Immature natural killer cell (primary cell): ENCODE data around the gene ZNF653. TPM values are rescaled to one million over a fixed set of nuclear protein-coding genes. Genes with fewer than 3 reads are reported as not detected.
A peak's percentile ranks its signal among the peaks of the same experiment; 100 is the strongest.

ENCODE experiments used
- DNase-seq, 3 donors: peaks; one replicate each; pipeline ENCODE4 v3.0.0; 2022; ENCODE audit warnings: mixed read lengths in 1 of 3
- H3K27ac Mint-ChIP-seq, 6 donors: one replicate each; pipeline ENCODE4 v1.8.0; 2020; ENCODE audit warnings: mixed read lengths in 6 of 6, mild to moderate bottlenecking in 5 of 6, inconsistent platforms in 4 of 6, moderate library complexity in 3 of 6
- H3K27me3 Mint-ChIP-seq, 3 donors: one replicate each; pipeline ENCODE4 v1.8.0; 2020 to 2021; ENCODE audit warnings: low read depth in 3 of 3, mild to moderate bottlenecking in 3 of 3, mixed read lengths in 3 of 3, moderate library complexity in 3 of 3, inconsistent platforms in 1 of 3
- H3K36me3 Mint-ChIP-seq, 3 donors: one replicate each; pipeline ENCODE4 v1.8.0; 2020; ENCODE audit warnings: mixed read lengths in 3 of 3, inconsistent platforms in 2 of 3, mild to moderate bottlenecking in 2 of 3
- H3K4me1 Mint-ChIP-seq, 2 donors: one replicate each; pipeline ENCODE4 v1.8.0; 2020; ENCODE audit warnings: inconsistent platforms in 2 of 2, mild to moderate bottlenecking in 2 of 2, mixed read lengths in 2 of 2, moderate library complexity in 1 of 2
- H3K4me3 Mint-ChIP-seq, 5 donors: one replicate each; pipeline ENCODE4 v1.8.0; 2020; ENCODE audit warnings: mild to moderate bottlenecking in 5 of 5, mixed read lengths in 5 of 5, inconsistent platforms in 3 of 5, moderate library complexity in 3 of 5
- H3K9me3 Mint-ChIP-seq, 6 donors: one replicate each; pipeline ENCODE4 v1.8.0; 2020; ENCODE audit warnings: mild to moderate bottlenecking in 6 of 6, mixed read lengths in 6 of 6, inconsistent platforms in 4 of 6, moderate library complexity in 3 of 6
- polyA plus RNA-seq, 3 donors: library from polyadenylated mRNA; unstranded; fragments of 300-500 nt; fragmentation: Illumina TruSeq; gene quantifications; one replicate each; pipeline ENCODE4 v1.2.3, GENCODE V29; 2021

ZNF653 gene
- polyA plus RNA-seq, 3 donors from 2014 or later = 0.78 to 3.3 (median 1.1) TPM

DNA sequence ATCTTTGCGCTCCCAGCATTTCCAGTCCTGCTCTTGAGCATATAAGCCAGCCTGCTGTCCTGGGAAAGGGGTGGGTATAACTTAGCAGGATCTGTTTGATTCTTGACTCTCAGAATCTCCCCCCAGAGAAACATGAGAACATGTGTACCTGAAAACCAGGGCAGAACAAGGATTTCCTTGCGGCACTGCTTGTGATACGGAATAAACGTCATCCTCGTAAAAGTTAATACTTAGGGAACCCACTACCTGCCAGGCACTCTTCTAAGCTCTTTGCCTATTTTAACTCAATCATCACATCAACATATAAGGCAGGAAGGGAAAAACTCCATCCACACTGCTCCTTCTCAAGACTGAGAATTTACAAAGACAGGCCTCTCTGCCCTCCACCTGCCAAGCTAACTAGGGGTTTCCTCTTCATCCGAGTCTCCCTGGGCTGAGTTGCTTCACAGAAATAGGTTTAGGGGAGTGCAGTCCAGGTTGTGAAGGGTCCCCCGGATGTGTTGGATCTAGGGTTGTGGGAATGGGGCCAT lies 1.1 kb downstream of the ZNF653 start:
- H3K4me1 Mint-ChIP-seq = peaks cover 14 to 19% of the 10 kb centered on the region in 2 donors
- peak overlapping the region; percentile 68 to 90 (median 86) for H3K4me3 Mint-ChIP-seq
- DNase-seq = no peak
- H3K9me3 Mint-ChIP-seq = no peaks in the 10 kb centered on the region
- peak overlapping the region; percentile 85 to 91 (median 89) for H3K27ac Mint-ChIP-seq
- H3K27me3 Mint-ChIP-seq = peaks cover 3 to 9% (median 5%) of the 10 kb centered on the region in 3 donors
- H3K36me3 Mint-ChIP-seq = peaks cover 0 to 7% (median 3%) of the 10 kb centered on the region in 3 donors

DNA sequence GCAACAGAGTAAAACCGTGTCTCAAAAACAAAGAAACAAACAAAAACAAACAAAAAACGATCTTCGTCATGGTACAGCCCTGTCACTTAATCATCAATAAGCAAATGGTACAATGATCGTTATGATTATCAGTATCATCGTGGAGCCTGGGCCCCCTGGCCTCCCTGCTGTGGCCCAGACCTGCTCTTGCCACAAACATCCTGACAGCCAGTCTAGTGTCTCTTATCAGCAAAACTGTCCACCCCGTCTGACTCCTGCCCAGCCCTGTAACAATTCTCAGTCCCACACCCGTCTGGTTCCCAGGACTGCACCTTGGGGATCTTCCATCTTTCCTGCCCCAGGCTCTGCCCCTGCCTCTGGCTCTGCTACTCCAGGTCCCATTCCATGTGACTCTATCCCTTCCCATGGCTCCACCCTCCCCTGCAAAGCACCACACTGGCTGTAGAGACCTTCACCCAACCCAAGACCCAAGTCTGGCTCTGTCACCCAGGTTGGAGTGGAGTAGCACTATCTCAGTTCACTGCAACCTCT lies 5.7 kb downstream of the ZNF653 start:
- H3K9me3 Mint-ChIP-seq = no peaks in the 10 kb centered on the region
- peaks cover 7 to 12% of the 10 kb centered on the region in 2 donors for H3K4me1 Mint-ChIP-seq
- H3K4me3 Mint-ChIP-seq = no peak overlapping the region
- H3K27ac Mint-ChIP-seq = peak overlapping the region in 2 of 6 donors; percentile 13 to 60
- H3K27me3 Mint-ChIP-seq = peaks cover 0 to 2% (median 0%) of the 10 kb centered on the region in 3 donors
- no peak for DNase-seq
- peaks cover 0 to 7% (median 6%) of the 10 kb centered on the region in 3 donors for H3K36me3 Mint-ChIP-seq

DNA sequence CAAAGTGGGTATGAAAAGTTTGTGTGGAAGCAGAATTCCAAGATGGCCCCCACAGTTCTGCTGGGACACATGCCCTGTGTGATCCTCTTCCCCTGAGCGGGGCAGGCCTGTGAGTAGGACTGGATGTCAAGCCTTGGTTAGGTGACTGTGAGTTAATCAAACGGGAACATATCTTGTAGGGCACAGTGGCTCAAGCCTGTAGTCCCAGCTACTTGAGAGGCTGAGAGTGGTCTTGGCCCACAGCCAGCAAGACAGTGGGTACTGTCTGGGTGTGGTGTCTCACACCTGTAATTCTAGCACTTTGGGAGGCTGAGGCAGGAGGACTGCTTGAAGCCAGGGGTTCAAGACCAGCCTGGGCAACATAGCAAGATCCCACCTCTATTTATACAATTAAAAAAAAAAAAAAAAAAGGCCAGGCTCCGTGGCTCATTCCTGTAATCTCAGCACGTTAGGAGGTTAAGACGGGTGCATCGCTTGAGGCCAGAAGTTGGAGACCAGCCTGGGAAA lies 6.4 kb downstream of the ZNF653 start:
- no peak for DNase-seq
- Mint-ChIP-seq H3K36me3 (peaks cover 0 to 7% (median 6%) of the 10 kb centered on the region in 3 donors), H3K4me3 (no peak overlapping the region), H3K27ac (no peak overlapping the region), H3K27me3 (peaks cover 0 to 2% (median 0%) of the 10 kb centered on the region in 3 donors), H3K9me3 (no peaks in the 10 kb centered on the region), H3K4me1 (peaks cover under 1 to 6% of the 10 kb centered on the region in 2 donors)

DNA sequence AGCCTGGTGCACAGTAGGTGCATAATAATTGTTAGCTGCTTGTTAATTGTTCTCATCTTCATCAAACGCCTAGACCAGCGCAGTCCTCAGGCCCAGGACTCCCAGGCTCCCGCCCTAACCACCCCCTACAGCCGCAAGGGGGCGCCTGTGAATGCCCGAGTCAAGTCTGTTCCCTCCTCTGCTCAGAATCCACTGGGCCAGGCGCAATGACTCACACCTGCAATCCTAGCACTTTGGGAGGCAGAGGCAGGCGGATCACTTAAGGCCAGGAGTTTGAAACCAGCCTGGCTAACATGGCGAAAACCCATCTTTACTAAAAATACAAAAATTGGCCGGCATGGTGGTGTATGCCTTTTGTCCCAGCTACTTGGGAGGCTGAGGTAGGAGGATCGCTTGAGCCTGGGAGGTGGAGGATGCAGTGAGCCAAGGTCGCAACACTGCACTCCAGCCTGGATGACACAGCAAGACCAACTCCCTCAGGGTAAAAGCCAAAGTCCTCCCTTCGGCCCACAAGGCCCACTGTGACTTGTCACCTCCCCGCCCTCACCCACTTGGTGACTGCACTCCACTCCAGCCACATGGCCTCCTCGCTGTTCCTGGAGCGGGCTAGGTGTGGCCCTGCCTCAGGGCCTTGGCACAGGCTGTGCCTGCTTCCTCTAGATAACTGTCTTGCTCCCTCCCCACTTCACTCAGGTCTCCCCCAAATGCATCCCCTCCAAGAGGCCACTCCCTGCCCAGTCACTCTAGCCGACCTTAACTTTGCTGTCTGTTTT lies 9.1 kb downstream of the ZNF653 start:
- H3K27me3 Mint-ChIP-seq = peaks cover 0 to 2% (median 0%) of the 10 kb centered on the region in 3 donors
- H3K4me3 Mint-ChIP-seq = no peak overlapping the region
- no peaks in the 10 kb centered on the region for H3K9me3 Mint-ChIP-seq
- peaks cover 0 to 6% of the 10 kb centered on the region in 2 donors for H3K4me1 Mint-ChIP-seq
- peak; percentile 25 to 49 (median 30) for DNase-seq
- no peak overlapping the region for H3K27ac Mint-ChIP-seq
- H3K36me3 Mint-ChIP-seq = peaks cover 0 to 7% (median 6%) of the 10 kb centered on the region in 3 donors

DNA sequence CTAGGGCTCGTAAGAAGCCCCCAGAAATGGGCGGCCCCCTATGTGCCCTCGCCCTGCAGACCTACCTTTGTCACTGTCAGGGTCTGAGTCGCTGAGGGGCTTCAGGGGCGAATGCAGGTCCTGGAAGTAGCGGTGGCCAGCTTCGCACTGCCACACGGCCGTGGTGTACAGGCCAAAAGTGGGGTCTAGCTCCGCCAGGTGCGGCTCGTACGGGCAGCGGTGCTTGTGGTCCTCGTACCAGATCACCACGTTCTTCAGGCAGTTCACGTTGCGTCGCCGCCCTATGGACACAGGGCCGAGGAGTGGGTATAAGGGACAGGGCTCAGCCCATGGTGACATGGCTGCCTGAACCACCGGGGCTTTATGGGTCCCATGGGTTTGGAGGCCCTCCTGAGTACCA lies 9.8 kb downstream of the ZNF653 start:
- no peaks in the 10 kb centered on the region for H3K9me3 Mint-ChIP-seq
- no peak overlapping the region for H3K4me3 Mint-ChIP-seq
- H3K36me3 Mint-ChIP-seq = peaks cover 0 to 9% (median 4%) of the 10 kb centered on the region in 3 donors
- no peak for DNase-seq
- peaks cover 0 to 5% of the 10 kb centered on the region in 2 donors for H3K4me1 Mint-ChIP-seq
- H3K27me3 Mint-ChIP-seq = no peaks in the 10 kb centered on the region
- H3K27ac Mint-ChIP-seq = no peak overlapping the region

DNA sequence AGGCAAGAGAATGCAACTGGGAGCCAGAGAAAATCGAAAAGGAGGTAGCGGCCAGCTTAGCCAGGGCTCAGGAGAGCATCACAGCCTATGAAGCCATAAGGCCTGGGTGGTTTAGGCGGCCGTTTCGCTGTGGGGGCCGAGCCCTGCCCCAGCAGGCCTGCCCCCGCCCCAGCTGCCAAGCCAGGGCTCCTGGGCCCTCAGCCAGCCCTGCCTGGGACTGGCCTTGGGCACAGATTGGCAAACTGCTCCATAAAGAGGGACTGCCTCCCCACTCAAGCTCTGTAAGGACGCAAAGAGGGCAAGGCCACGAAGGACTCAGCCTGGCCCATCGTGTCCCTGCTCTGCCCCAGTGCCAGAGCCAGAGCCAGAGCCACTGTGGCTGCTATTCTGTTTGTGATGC lies 10.2 kb downstream of the ZNF653 start:
- DNase-seq = no peak
- H3K4me3 Mint-ChIP-seq = no peak overlapping the region
- H3K27ac Mint-ChIP-seq = no peak overlapping the region
- H3K27me3 Mint-ChIP-seq = no peaks in the 10 kb centered on the region
- H3K9me3 Mint-ChIP-seq = no peaks in the 10 kb centered on the region
- H3K4me1 Mint-ChIP-seq = peaks cover 0 to 6% of the 10 kb centered on the region in 2 donors
- peaks cover 0 to 10% (median 4%) of the 10 kb centered on the region in 3 donors for H3K36me3 Mint-ChIP-seq

DNA sequence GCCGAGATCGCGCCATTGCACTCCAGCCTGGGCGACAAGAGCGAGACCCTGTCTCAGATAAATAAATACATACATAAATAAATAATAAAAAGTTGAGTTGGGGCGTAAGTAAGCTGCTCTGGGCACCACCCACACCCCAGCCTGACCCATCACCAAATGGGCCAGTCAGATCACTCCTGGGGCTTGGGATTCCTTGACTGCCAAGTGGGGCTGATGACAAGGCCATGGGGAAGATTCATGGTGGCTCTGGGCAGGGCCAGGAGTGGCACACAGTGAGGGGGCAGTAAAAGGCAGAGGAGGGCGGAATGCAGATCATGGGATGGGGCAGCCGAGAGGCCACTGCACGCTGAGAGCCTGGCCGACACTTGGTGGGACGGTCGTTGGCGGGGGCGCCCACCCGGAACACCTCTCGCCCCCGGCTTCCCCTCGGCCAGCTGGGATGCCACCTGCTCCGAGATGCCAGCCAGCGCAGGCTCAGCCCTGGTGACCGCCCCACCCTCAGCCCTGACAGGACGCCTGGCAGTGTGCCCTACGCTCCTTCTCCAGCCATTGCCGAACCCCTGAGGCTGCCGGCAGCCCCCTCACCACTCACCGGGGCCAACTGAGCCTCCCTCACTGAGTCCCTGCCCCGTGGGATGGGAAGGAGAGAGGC lies 10.9 kb downstream of the ZNF653 start:
- peaks cover 0 to 2% of the 10 kb centered on the region in 2 donors for H3K4me1 Mint-ChIP-seq
- H3K4me3 Mint-ChIP-seq = no peak overlapping the region
- no peak overlapping the region for H3K27ac Mint-ChIP-seq
- no peak for DNase-seq
- no peaks in the 10 kb centered on the region for H3K27me3 Mint-ChIP-seq
- peaks cover 0 to 7% (median under 1%) of the 10 kb centered on the region in 3 donors for H3K36me3 Mint-ChIP-seq
- H3K9me3 Mint-ChIP-seq = no peaks in the 10 kb centered on the region

DNA sequence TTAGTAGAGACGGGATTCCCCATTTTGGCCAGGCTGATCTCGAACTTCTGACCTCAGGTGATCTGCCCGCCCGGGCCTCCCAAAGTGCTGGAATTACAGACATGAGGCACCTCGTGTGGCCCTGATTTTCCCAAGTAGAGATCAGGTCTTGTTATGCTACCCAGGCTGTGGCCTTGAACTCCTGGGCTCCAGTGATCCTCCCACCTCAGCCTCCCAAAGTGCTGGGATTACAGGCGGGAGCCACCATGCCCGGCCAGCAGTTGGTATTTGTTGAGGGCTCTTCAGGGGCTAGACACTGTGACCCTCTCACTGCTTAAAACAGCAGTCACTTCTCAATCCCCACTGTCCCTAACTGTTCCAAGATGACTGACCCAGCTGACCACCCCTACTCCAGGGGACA lies 16.3 kb downstream of the ZNF653 start:
- no peak for DNase-seq
- Mint-ChIP-seq H3K4me3 (no peak overlapping the region), H3K27ac (no peak overlapping the region), H3K36me3 (peaks cover 0 to 11% (median 0%) of the 10 kb centered on the region in 3 donors), H3K27me3 (no peaks in the 10 kb centered on the region), H3K4me1 (peaks cover 0 to 2% of the 10 kb centered on the region in 2 donors), H3K9me3 (no peaks in the 10 kb centered on the region)

DNA sequence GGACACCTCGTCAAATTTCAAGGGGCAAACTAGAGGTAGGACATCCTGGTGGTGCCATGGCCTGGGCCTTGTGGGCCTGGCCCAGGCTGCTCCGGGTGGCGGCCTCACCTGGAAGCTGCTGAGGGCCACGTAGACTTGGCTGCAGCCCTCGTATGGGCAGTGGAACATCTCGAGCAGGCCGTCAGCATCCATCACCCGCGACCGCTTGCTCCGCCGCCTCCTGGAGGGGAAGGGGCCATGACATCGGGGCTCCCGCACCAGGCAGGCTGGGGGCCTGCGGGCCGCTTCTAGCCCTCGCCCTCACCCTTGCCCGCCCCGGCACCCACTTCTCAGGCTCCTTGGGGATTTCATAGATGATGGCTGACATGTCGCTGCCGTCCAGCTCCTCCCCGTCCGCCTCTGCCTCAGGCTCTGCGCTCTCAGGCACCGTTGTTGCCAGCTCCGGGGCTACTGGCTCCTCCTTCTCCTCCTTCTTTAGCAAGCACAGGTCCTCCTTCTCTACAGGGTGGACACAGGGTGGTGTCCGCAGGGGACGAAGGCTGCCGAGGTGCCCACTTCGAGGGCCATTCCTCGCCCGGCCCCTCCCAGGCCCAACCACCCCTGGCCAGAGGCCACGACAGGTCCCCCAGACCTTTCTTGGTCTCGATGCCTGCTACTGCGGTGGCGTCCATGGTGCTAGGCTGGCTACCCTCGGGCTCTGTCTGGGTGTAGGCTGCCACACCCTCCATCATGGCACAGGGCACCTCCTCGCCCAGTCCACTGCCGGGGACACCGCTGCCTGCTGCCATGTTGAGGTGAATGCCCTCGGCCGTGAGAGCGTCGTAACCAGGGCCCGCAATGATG lies 18.8 kb downstream of the ZNF653 start:
- no peak overlapping the region for H3K4me3 Mint-ChIP-seq
- H3K27ac Mint-ChIP-seq = no peak overlapping the region
- peaks cover 2 to 7% (median 4%) of the 10 kb centered on the region in 3 donors for H3K27me3 Mint-ChIP-seq
- peaks cover 0 to 11% (median 0%) of the 10 kb centered on the region in 3 donors for H3K36me3 Mint-ChIP-seq
- H3K9me3 Mint-ChIP-seq = no peaks in the 10 kb centered on the region
- H3K4me1 Mint-ChIP-seq = peaks cover 10 to 13% of the 10 kb centered on the region in 2 donors
- DNase-seq = no peak

DNA sequence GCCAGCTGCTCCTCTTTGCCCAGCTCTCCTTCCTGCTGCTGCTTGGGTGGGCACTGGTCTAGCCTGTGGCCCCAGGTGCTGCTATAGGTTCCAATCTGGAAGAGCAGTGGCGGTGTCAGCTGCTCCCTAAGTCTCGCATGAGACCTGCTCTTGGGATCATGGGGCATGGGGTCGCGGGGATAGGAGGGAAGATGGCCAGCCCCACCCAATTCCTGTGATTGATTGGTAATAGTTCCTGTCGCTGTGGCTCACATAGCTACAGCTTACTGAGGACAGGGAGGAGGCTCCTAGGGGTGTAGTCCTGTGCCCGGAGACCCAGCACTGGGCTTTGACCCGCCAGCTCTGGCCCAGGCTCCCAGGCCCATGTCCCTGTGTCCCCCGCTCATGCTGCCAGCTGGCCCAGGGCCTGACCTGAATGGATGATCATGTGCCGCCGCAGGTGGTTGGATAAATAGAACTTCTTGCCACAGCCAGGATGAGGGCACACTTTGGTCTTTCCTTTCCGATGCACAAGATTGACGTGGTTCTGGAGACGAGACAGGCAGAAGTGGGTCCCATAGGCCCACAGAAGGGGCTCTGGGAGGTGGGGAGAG lies 20.3 kb downstream of the ZNF653 start:
- Mint-ChIP-seq H3K27ac (no peak overlapping the region), H3K9me3 (no peaks in the 10 kb centered on the region), H3K4me3 (peak overlapping the region in 1 of 5 donors; percentile 33), H3K36me3 (peaks cover 0 to 7% (median 0%) of the 10 kb centered on the region in 3 donors), H3K4me1 (peaks cover 16 to 21% of the 10 kb centered on the region in 2 donors), H3K27me3 (peaks cover 7 to 12% (median 10%) of the 10 kb centered on the region in 3 donors)
- DNase-seq = no peak

DNA sequence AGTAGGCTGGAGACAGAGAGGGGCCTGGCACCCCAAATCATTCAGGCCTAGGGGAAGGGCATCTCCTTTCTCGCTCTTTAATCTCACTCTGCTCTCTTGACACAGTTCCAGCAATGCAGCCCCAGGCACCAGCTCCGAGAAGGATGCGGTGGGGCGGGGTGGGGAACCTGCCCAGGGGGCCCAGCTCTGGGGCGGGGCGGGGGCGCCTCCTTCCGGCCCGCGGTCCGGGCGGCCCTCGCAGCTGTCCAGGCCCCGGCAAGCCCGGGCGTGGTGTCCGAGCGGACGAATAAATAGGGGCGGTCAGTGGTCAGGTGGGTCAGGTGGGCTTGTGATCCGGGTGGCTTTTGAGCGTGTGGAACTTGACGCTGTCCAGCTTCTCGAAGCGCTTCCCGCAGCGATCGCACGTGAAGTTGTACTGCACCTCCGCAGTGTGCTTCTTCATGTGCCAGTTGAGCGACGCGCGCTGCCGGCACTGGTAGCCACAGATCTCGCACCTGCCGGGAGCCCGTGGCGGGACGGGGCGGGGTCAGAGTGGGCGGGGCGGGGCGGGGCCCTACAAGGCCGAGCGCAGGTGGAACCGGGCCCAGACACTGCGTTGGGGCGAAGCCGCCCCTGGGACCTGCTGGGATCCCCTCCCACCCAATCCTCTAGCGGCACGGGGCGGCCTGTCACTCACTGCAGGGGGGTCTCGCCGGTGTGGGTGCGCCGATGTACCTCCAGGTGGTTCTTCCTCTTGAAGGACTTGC lies 22.1 kb downstream of the ZNF653 start:
- H3K4me3 Mint-ChIP-seq = no peak overlapping the region
- H3K9me3 Mint-ChIP-seq = no peaks in the 10 kb centered on the region
- H3K36me3 Mint-ChIP-seq = peaks cover 0 to 7% (median 0%) of the 10 kb centered on the region in 3 donors
- no peak for DNase-seq
- H3K27me3 Mint-ChIP-seq = peaks cover 13 to 19% (median 16%) of the 10 kb centered on the region in 3 donors
- peaks cover 21% of the 10 kb centered on the region in 2 donors for H3K4me1 Mint-ChIP-seq
- H3K27ac Mint-ChIP-seq = no peak overlapping the region

DNA sequence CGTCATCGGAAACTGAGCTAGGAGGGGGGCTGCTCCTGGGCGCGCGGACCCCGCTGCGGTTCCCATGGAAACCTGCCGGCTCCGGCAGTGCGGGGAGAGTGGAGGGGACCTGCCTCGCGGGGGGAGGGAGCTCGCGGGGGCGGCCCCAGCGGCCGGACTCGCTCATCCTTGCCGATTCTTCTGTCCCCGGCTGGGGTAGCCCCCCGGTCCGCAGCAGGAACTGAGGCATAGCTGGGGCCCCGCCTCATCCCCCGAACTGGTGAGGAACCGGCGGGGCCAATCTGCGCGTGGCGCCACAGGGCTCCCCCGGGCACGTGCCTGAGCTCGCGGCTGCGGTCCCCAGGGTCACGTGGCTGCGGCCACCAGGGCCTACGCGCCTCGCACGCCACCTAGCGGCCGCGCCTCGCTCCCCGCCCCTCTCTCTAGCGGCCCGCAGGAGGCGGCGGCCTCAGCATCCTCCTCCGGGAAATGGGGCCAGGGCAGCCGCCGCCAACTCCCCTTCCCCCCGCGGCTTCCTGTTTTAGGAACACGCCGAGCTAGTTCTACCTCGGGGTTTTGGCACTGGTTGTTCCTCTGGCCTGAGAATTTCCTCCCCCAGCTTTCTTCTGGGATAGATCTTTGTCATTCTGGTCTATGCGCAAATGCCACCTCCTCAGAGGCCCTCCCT lies 23.1 kb downstream of the ZNF653 start:
- H3K36me3 Mint-ChIP-seq = peaks cover 0 to 7% (median 0%) of the 10 kb centered on the region in 3 donors
- H3K4me3 Mint-ChIP-seq = peak overlapping the region; percentile 45 to 79 (median 70)
- DNase-seq = peak; percentile 85 to 87 (median 85)
- peaks cover 21% of the 10 kb centered on the region in 2 donors for H3K4me1 Mint-ChIP-seq
- no peaks in the 10 kb centered on the region for H3K9me3 Mint-ChIP-seq
- H3K27me3 Mint-ChIP-seq = peaks cover 16 to 21% (median 18%) of the 10 kb centered on the region in 3 donors
- peak overlapping the region in 3 of 6 donors; percentile 13 to 74 (median 65) for H3K27ac Mint-ChIP-seq
